GM23248 (cell line): Measurements from ENCODE around the gene RELL1. TPM values are rescaled to one million over a fixed set of nuclear protein-coding genes. Genes with fewer than 3 reads are reported as not detected.

Experiments
- DNase-seq: peaks from one replicate; pipeline ENCODE4 v3.0.0-alpha.2; 2015
- H2AFZ ChIP-seq: fragments of 200-600 bp; sonication (generic); 2 replicates; pipeline ENCODE4 v1.6.1; 2016; ENCODE audit warnings: antibody characterized with exemption
- H3F3A ChIP-seq: fragments of 200-600 bp; sonication (generic); 2 replicates; pipeline ENCODE4 v1.6.1; 2016; ENCODE audit warnings: mild to moderate bottlenecking, antibody characterized with exemption, mixed run types; ENCODE audit not compliant: insufficient read depth
- H3K27ac ChIP-seq: fragments of 200-600 bp; sonication (generic); 2 replicates; pipeline ENCODE4 v1.5.1; 2016; ENCODE audit warnings: mild to moderate bottlenecking
- H3K27me3 ChIP-seq: fragments of 200-600 bp; sonication (generic); replicated peaks from 2 replicates; pipeline ENCODE4 v1.6.1; 2016; ENCODE audit warnings: mild to moderate bottlenecking; ENCODE audit not compliant: insufficient read depth
- H3K36me3 ChIP-seq: fragments of 200-600 bp; sonication (generic); 2 replicates; pipeline ENCODE4 v1.6.1; 2016; ENCODE audit warnings: low read depth, mild to moderate bottlenecking
- H3K4me1 ChIP-seq: fragments of 200-600 bp; sonication (generic); 2 replicates; pipeline ENCODE4 v1.6.1; 2016; ENCODE audit warnings: mild to moderate bottlenecking; ENCODE audit not compliant: insufficient read depth
- H3K4me2 ChIP-seq: fragments of 200-600 bp; sonication (generic); one replicate; pipeline ENCODE4 v1.6.1; 2016; ENCODE audit warnings: mild to moderate bottlenecking; ENCODE audit not compliant: unreplicated experiment
- H3K4me3 ChIP-seq: fragments of 200-600 bp; sonication (generic); 2 replicates; pipeline ENCODE4 v1.5.1; 2016; ENCODE audit warnings: mild to moderate bottlenecking
- H3K79me2 ChIP-seq: fragments of 200-600 bp; sonication (generic); 2 replicates; pipeline ENCODE4 v1.6.1; 2016; ENCODE audit warnings: mild to moderate bottlenecking; ENCODE audit not compliant: insufficient read depth
- H3K9ac ChIP-seq: fragments of 200-600 bp; sonication (generic); 2 replicates; pipeline ENCODE4 v1.6.1; 2016; ENCODE audit warnings: mild to moderate bottlenecking
- H3K9me2 ChIP-seq: fragments of 200-600 bp; sonication (generic); 2 replicates; pipeline ENCODE4 v1.6.1; 2016; ENCODE audit warnings: mixed run types, mild to moderate bottlenecking, moderate library complexity; ENCODE audit not compliant: insufficient read depth
- H3K9me3 ChIP-seq: fragments of 200-600 bp; sonication (generic); one replicate; pipeline ENCODE4 v1.6.1; 2017; ENCODE audit warnings: low read depth
- H4K20me1 ChIP-seq: fragments of 200-600 bp; sonication (generic); 2 replicates; pipeline ENCODE4 v1.6.0; 2016; ENCODE audit not compliant: insufficient read depth
- EZH2 ChIP-seq: fragments of 200-600 bp; sonication (generic); IDR thresholded peaks from 2 replicates; pipeline ENCODE4 v1.6.1; 2018; ENCODE audit warnings: antibody characterized with exemption, mild to moderate bottlenecking; ENCODE audit not compliant: insufficient read depth, poor library complexity, severe bottlenecking
- EZH2phosphoT487 ChIP-seq: fragments of 200-600 bp; sonication (generic); IDR thresholded peaks from 2 replicates; pipeline ENCODE4 v1.6.1; 2018; ENCODE audit warnings: antibody characterized with exemption, moderate library complexity, mild to moderate bottlenecking, low read depth; ENCODE audit not compliant: insufficient read depth
- WGBS, 2 experiments: methylation state at CpG; one replicate each; pipeline ENCODE4 v1.1.6; 2015 to 2017; ENCODE audit warnings: low lambda C conversion rate in 2 of 2, low coverage in 1 of 2; ENCODE audit errors: missing lambda C conversion rate in 2 of 2; 5-methylcytosine and 5-hydroxymethylcytosine counted together
- in situ Hi-C: fragments of 300-500 bp; cut with MboI; formaldehyde crosslinking; loops from 2 replicates; pipeline ENCODE4 v1.15.0; 2020
- polyA plus RNA-seq: library from polyadenylated mRNA; unstranded; fragments of >200 nt; fragmentation: Nextera tagmentation; extraction: Ambion mirVana; gene quantifications from 2 replicates; pipeline ENCODE4 v1.2.1, GENCODE V29; 2016
- total RNA-seq: library from RNA; depleted of rRNA; stranded (reverse); fragments of >200 nt; shearing (Covaris generic); gene quantifications from 2 replicates; pipeline ENCODE4 v1.2.3, GENCODE V29; 2014

The RELL1 gene
- total and polyA plus RNA-seq, 2 experiments from 2014 or later: 7.7 to 42.5 TPM

GRCh38 chr4:37680089-37680488 lies 6.1 kb downstream of the RELL1 start:
- H2AFZ ChIP-seq: no peak overlapping the region
- peaks cover 15% of the 10 kb centered on the region for H3K4me1 ChIP-seq
- no peaks in the 10 kb centered on the region for H3K36me3 ChIP-seq
- H4K20me1 ChIP-seq: no peaks in the 10 kb centered on the region
- no peaks in the 10 kb centered on the region for H3K9me2 ChIP-seq
- H3K27ac ChIP-seq: no peak overlapping the region
- H3K79me2 ChIP-seq: peaks cover 95% of the 10 kb centered on the region
- no peaks in the 10 kb centered on the region for H3K9me3 ChIP-seq
- H3F3A ChIP-seq: peaks cover 9% of the 10 kb centered on the region
- no peak overlapping the region for H3K4me2 ChIP-seq
- no peak overlapping the region for H3K4me3 ChIP-seq
- DNase-seq: no peak
- 94 to 100% methylated on average over 1 of the region's 1 CpG for WGBS, 2 experiments
- no peak overlapping the region for H3K9ac ChIP-seq
- TF ChIP-seq EZH2phosphoT487: no peak
- TF ChIP-seq EZH2: no peak
- H3K27me3 ChIP-seq: no peaks in the 10 kb centered on the region
- in situ Hi-C loops: no loop called here

- peaks cover 93% of the 10 kb centered on the region for H3K79me2 ChIP-seq
- H3K9ac ChIP-seq: no peak overlapping the region
- peaks cover 1% of the 10 kb centered on the region; the same call in 1 of the 2 replicates for H3F3A ChIP-seq
- H3K4me2 ChIP-seq: no peak overlapping the region
- H2AFZ ChIP-seq: no peak overlapping the region
- in situ Hi-C loops: no loop called here
- H3K36me3 ChIP-seq: no peaks in the 10 kb centered on the region
- H3K9me3 ChIP-seq: no peaks in the 10 kb centered on the region
- peaks cover 7% of the 10 kb centered on the region; the same call in 1 of the 2 replicates for H3K4me1 ChIP-seq
- H3K27me3 ChIP-seq: no peaks in the 10 kb centered on the region
- H3K4me3 ChIP-seq: no peak overlapping the region
- TF ChIP-seq EZH2phosphoT487: no peak
- no peak for TF ChIP-seq EZH2
- no peak overlapping the region for H3K27ac ChIP-seq
- no peaks in the 10 kb centered on the region for H3K9me2 ChIP-seq
- 93 to 96% methylated on average over 2 of the region's 2 CpGs for WGBS, 2 experiments
- no peak for DNase-seq
- H4K20me1 ChIP-seq: no peaks in the 10 kb centered on the region
These were observed 6.9 kb downstream of the RELL1 start for GRCh38 chr4:37679301-37679700.

GRCh38 chr4:37678624-37679023 lies 7.6 kb downstream of the RELL1 start:
- Histone ChIP-seq H3K27ac (no peak overlapping the region), H3K4me2 (no peak overlapping the region), H3K36me3 (no peaks in the 10 kb centered on the region), H3K9me3 (no peaks in the 10 kb centered on the region), H3K4me3 (no peak overlapping the region), H3K9me2 (no peaks in the 10 kb centered on the region), H3K4me1 (peaks cover 7% of the 10 kb centered on the region; the same call in 1 of the 2 replicates), H3K27me3 (no peaks in the 10 kb centered on the region), H4K20me1 (no peaks in the 10 kb centered on the region), H2AFZ (no peak overlapping the region), H3K9ac (no peak overlapping the region), H3K79me2 (peaks cover 93% of the 10 kb centered on the region), H3F3A (no peaks in the 10 kb centered on the region; the same call in 1 of the 2 replicates)
- TF ChIP-seq EZH2 (no peak), EZH2phosphoT487 (no peak)
- WGBS, 2 experiments: 92 to 98% methylated on average over 3 of the region's 3 CpGs
- DNase-seq: no peak
- in situ Hi-C loops: no loop called here

GRCh38 chr4:37675587-37676290 lies 10.4 kb downstream of the RELL1 start:
- H2AFZ ChIP-seq: no peak overlapping the region
- H3K9ac ChIP-seq: no peak overlapping the region
- peaks cover 89% of the 10 kb centered on the region for H3K79me2 ChIP-seq
- H3K4me1 ChIP-seq: peaks cover 7% of the 10 kb centered on the region; the same call in 1 of the 2 replicates
- H3K27ac ChIP-seq: no peak overlapping the region
- H3K4me3 ChIP-seq: no peak overlapping the region
- no peak for DNase-seq
- H3K36me3 ChIP-seq: no peaks in the 10 kb centered on the region
- WGBS, 2 experiments: 94 to 96% methylated on average over 1 of the region's 1 CpG
- H3F3A ChIP-seq: no peaks in the 10 kb centered on the region; the same call in 1 of the 2 replicates
- no peaks in the 10 kb centered on the region for H4K20me1 ChIP-seq
- H3K27me3 ChIP-seq: no peaks in the 10 kb centered on the region
- no peaks in the 10 kb centered on the region for H3K9me3 ChIP-seq
- in situ Hi-C loops: no loop called here
- H3K4me2 ChIP-seq: no peak overlapping the region
- no peaks in the 10 kb centered on the region for H3K9me2 ChIP-seq
- TF ChIP-seq EZH2 (no peak), EZH2phosphoT487 (no peak)
